ENCODE data around the gene NTRK2.
A peak's percentile ranks its signal among the peaks of the same experiment; 100 is the strongest.
"Not testable (repeated sequence)": the region's sequence is repeated elsewhere in the genome, so short reads cannot be mapped to it uniquely, and the experiment has no call there.

NTRK2 gene

DNA sequence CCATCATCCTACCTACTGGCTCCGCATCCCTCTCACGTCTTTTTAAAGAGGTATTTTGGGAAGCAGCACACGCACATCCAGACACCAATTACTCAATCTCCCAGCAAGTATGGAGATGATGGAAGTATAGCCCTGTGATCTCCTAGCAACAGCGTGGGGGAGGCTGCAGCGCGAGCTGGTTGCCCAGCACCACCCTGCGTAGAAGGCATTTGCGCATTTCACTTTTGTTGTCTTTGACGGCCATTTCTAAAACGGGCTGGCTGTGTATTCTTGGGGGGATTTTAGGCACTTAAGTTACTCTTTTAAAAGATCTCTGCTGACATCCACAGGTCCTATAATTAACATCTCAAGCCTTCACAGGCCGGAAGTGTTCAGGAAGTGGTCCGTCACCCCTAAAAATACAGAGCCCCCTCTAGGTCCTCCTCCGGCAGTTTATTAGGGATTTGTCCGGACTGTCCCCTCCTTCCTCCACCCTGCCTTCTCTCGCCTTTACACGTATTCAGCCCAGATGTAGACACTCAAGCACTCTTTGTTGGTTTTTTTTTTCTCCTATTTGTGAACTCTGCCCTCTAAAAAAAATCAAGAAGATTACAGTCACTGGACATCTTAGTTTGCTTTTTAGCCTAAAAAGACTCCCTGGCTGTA is 371.4 kb downstream of the NTRK2 start:
- peak; percentile 1 for DNase-seq

DNA sequence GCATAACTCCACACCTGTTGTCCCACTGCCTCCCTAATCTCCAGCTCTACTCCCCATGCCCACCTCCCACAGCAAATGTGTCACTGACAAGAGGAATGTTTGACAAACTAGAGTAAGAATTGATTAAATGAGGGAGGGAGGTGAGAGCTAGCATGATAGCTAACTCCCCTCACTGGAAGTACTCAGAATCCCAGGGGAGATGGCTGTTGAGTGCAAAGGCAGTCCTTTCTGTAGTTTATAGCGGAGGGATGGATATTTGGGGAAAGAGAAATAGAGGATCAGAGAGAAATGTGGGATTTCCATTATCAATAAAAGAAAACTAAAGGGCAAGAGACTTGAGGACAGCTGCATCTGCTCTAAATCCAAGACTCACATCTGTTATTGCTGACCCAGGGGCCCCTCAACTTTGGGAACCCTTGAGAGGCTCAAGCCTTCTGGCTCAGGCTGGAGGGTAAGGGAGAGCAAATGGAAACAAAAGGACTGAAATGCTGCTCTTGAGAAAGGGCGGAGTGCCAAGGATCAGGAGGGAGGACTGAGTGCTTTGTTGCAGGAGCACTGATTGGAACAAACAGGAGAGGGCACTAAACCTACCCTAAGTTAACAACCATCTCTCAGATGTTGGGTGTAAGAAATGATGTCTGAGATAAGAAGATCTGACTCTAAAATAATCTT is 372.1 kb downstream of the NTRK2 start:
- no peak for DNase-seq

DNA sequence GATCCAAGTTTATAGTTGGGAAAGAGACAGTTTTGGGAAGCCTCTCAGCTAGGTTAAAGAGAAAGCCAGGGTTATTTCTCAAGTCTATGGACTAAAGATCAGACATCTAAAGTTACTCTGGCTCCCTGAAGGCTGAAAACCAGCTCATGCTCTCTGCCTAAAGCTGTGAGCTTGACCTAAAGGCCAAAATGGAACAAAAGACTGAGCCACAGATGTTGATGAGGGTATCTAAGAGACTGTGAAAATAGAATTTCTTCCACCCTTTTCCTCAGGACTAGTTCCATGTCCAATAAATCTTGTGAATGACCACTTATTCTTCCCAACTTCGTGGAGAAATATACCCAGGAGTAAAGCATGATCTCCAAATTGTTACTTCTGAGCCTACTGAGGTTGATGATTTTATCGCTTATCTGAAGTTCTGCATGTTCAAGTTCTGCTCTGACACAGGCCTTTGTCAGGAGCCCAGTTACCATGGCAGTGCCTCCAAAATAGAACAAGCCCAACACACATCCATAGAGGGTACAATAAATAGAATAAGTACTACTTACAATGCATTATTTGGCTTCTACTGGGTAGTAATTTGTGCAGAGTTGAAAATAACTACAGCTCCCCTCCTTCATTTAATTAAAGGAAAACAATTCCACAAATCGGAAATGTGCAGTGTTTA is 373.6 kb downstream of the NTRK2 start:
- no peak for DNase-seq

DNA sequence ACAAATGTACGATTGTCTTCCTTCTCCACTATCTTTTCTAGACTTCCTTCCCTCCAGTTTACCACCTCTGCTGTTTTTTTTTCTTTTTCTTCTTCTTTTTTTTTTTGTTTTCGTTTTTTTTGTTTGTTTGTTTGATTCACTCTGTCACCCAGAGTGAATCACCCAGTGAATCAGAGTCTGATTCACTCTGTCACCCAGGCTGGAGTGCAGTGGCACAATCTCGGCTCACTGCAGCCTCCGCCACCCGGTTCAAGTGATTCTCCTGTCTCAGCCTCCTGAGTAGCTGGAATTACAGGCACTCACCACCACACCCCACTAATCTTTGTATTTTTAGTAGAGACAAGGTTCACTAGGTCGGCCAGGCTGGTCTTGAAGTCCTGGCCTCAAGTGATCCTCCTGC is 375.7 kb downstream of the NTRK2 start:
- DNase-seq, result no peak

DNA sequence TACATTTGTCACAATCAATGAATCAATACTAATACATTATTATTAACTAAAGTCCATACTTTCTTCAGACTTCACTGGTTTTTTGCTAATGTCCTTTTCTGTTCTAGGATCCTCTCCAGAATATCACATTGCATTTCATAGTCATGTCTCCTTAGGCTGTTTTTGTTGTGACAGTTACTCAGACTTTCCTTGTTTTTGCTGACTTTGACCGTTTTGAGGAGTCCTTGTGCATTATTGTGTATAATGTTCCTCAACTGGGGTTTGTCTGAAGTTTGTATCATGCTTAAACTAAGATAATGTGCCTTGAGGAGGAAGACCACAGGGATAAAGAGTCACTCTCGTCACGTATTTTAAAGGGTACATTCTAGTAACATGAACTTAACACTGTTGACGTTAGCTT is 376.9 kb downstream of the NTRK2 start:
- DNase-seq, result no peak

GRCh38 chr9:85053206-85053786 is 383.8 kb downstream of the NTRK2 start:
- no peak for DNase-seq

DNA sequence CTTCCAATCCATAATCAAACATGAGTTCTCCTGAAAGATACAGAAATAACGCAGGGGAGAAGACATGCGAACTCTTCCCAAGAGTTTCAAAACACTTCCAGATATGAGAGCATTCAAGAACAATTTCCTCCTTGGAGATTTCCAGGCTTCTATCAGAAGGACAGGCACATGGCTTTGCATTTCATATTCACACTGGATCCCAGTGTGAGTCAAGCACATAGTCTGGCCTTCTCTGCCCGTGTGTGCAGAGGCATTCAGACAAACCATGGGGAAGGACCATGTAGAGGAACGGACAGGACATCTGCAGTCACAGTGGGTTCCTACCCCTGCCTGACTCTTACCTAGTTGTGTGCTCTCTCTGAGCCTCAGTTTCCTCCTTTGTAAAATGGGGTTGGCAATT is 384.5 kb downstream of the NTRK2 start:
- no peak for DNase-seq

DNA sequence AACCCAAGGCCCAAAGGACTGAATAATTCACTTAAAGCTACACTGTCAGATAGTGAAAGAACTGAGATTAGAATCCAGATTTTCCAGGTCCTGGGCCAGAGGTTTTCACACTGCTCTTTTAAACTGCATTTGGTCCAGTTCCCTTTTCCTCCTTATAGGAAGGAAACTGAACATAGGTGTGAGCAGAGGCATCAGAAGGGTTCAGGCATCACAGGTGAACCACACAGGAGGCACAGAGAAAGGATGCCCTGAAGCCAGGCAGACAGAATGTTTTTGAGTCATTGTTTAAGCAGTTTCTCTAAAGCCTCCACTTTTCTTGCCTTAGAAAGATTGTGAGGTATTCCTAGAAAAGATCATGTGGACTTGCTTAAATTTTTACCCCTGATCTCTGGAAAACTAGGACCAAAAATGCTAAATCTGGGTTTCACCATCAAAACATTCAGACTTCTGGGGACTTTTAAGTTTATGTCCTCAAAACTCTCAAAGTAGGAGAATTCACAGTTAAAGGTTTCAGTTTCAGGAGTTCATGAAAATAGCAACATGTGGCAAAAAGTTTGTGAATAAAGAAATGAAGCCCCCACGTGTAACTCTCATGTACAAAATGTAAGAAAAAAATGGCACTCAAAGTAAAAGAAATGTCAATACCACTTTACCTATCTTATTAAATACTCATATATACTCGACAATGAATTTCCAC is 386.1 kb downstream of the NTRK2 start:
- no peak for DNase-seq

DNA sequence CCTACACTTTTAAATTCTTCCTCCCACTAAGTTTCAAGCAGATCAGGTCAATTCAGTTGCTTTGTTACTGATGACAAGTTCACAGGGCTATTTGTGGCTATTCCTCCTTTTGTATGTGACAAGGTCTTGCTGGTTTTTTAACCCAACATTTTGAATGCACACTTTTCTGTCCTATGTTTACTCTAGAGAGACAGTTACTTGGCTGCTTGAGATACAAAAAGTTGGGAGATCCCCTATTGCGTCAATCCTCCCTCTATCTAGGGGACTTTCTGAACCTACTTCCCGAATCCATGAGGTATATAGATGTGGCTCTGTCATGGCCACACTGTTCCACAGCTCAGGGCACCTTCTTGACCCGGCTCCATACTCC is 386.7 kb downstream of the NTRK2 start:
- no peak for DNase-seq

- DNase-seq, result no peak
Observed at GRCh38 chr9:85061969-85062368, 392.4 kb downstream of the NTRK2 start.

DNA sequence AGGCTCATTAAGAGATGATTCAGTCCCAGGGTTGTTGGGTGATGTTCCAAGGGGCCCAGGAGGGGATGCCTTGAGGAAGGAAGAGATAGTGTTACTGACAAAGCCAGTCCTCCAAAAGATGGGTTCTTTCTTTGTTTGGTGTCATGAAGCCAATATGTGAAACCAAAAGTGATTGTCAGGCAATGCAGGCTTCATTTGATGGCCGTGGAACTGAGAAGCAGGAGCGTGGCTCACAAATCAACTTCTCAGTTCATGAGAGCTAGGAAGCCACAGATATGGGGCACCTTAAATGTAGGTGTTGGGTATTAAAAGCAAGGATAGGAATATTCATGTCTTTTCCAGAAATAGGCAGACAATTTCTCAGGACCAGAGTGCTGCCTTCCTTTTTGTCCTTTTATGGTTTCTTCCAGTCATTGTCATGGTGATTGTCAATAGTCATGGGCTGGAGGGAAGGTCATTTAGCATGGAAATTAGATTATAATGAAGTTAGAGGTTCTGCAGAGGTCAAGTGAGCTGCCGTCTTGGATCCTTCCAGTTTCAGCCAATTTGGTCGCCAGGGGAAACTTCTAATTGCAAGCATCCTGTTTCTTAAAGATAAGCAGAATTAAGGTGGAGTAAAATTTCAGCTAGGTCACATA is 393.0 kb downstream of the NTRK2 start:
- DNase-seq, result no peak

- no peak for DNase-seq
Observed at GRCh38 chr9:85064811-85065371, 395.4 kb downstream of the NTRK2 start.

DNA sequence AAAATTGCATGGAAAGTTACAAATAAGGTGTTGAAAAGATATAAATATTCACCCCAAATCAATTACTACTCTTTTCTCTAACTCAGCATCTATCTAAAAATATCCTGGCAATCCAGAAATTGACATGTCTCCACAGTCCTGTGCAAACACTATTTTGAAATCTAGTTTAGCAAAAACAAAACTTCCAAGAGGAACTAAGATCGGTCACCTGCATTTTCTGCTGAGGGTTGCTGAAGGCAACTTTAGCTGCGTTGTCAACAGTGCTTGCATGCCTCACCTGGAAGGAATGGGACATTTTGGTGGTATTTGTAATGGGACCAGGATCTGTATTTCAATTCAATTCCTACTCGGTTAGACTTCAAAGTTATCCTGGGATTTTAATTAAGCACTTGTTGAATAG is 398.3 kb downstream of the NTRK2 start:
- no peak for DNase-seq

- DNase-seq, result not testable (repeated sequence)
Observed at GRCh38 chr9:85069421-85069820, 399.9 kb downstream of the NTRK2 start.
